HG03095 (cell line): ENCODE measurements around the gene KIF1A.

Source experiments
- ATAC-seq: cut with Tn5 transposase; IDR thresholded peaks from one replicate; pipeline ENCODE4 v1.9.1; 2021; ENCODE audit warnings: moderate library complexity; ENCODE audit not compliant: unreplicated experiment

The KIF1A gene

DNA sequence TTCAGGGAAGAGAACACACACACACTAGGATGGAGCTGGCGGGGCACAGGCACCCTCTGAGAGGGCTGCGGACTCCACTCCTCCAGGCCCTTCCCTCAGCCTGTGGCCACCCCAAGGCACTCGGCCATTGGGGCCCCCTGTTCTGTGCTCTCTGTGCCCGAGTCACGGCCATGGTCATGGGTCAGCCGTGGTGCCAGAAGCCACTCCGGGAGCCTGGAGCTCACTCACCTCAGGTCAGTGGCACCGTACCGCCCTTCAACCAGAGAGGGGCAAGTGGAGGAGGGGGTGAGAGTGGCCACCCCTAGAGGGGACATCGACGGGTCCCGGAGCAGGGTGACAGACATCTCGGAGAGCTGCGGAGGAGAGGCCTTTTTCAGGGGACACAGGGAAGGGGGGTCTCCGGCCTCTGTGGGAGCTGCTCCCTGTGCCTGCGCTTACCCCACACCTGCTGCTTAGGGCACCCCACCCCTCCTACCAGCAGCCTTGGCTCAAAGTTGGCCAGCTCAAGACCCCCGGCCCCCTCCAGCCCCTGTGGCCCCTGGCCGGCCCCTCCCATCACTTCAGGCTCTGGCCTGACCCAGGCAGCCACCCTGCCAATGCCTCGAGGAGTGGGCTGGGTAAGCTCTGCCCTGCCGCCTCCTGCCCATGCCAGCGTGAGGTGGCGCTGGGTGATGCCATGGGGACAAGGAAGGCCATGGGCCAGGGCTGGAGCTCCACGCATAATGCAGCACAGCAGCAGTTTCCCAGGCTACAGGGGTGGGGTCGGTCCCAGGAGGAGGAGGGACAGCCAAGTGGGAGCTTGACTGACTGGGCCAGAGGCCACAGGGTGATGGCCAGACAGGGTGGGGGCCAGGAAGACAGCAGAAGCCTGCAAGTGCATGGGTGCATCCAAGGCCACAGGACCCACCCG is 99.1 kb downstream of the KIF1A start:
- ATAC-seq, result no peak

DNA sequence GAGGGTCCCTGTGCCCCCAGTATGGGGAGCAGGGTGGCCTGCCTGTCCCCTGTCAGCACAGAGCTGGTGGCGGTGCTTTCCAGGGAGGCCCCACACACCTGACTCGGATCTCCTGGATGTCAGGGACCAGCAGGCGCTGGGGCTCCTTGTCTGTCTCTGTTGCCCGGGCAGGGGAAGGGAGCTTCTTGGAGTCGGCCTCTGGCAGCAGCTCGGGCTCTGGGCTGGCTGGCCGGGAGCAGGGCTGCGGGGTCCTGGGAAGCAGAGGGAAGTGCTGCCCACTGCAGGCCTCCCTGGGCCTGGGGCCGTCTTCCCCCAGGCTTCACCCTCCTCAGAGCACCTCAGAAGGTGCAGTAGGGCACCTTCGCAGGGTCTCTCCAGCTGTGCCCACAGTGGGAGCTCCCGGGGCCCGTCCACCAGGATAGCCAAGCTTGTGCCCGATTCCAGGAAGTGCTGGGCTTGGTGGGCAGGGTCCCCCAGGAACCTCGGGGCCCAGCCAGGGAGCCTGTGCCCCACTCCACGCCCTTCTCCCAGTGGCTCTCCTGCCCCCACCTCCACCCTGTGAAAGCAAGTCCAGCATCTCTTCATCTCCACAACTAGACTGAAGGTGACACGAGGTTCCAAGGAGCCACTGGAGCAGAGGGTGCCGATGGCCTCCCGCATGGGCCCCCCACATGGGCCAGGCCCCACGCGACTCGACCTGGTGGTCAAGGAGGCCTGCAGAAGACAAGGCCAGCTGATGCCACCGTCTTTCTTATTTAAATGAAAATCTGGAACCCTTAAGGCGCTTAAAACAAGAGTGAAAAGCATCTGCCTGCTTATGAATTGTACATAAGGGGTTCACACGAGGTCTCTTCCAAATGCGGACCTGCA is 100.1 kb downstream of the KIF1A start:
- no peak for ATAC-seq

DNA sequence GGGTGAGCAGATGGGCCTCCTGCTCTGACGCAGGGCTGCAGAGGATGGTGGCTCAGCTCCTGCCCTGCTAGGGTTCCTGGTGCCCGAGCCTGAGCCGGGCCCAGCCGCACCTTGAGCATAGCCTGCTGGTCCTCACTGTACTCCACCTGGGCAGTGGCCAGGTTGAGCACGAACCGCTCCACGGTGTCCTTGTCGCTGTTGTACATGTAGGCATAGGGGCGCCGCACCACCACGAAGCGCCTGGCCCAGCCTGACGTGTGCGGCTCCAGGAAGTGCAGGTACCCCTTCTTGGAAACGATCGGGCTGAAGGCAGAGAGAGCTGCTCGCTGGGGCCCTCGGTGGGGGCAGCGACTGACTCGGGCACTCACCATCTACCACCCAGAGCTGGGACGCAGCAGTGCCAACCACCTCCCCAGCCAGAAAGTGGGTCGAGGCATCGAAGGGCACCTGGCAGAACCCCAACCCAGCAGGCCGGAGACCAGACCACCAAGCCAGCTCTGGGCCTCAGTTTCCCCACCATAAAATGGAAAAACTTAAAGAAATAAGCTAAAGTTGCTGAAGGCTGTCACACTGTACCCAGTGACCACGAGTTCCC is 101.0 kb downstream of the KIF1A start:
- no peak for ATAC-seq

DNA sequence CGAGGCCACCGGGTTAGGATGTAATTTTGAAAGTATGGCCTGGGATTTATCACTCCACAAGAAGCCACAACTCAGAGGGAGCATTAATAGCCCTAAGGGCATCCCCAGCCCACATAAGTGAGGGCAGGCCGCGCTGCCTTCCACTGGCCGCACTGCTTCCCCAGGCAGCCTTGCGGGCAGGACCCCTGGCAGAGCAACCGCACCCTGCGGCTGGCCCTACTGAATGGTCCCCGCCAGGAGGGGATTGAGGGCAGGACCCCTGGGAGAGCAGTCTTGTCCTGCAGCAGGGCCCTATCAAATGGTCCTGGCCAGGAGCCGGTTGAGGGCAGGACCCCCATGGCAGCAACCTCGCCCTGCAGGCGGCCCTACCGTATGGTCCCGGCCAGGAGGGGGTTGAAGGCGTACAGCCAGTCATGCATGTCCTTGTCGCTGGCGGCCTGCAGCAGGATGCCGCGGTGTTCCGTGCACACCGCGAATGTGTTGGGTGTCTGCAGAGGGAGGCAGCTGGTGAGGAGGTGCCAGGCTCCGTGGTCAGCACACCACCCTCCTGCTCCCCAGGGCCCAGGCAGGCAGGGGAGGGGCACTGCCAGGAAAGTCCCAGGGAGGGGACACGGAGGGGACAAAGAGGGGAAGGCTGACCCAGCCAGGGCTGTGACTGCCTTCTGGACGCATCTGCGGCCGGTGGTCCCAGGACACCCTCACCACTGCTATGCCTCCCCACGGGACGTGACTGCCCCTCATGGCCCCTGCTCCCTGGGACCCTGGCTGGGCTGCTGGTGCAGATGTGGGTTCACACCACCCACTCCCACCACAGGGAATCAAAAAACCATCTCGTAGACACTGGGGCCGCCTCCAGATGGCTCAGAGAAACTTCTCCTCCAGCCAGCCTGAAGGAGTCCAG is 102.1 kb downstream of the KIF1A start:
- ATAC-seq, result no peak

DNA sequence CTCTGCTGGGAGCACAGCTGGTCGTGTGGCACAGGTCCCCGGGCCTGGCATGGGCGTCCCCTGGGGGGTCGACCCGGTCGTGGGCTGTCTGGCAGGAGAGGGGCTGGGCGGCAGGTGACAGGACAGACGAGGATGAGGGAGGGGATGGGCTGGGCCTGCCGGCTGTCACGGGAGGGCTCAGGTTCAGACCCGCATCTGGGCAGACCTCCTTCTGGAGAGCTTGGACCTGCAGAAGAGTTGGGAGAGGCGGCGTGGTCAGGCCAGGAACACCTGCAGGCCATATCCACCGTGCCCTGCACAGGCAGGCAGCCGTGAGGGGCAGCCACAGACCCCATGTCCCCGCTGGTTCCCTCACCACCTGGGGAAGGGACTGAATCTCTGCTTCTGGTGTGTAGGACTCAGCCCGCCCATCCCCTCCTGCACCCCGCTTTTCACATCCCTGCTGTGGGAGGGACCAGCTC is 102.8 kb downstream of the KIF1A start:
- no peak for ATAC-seq

DNA sequence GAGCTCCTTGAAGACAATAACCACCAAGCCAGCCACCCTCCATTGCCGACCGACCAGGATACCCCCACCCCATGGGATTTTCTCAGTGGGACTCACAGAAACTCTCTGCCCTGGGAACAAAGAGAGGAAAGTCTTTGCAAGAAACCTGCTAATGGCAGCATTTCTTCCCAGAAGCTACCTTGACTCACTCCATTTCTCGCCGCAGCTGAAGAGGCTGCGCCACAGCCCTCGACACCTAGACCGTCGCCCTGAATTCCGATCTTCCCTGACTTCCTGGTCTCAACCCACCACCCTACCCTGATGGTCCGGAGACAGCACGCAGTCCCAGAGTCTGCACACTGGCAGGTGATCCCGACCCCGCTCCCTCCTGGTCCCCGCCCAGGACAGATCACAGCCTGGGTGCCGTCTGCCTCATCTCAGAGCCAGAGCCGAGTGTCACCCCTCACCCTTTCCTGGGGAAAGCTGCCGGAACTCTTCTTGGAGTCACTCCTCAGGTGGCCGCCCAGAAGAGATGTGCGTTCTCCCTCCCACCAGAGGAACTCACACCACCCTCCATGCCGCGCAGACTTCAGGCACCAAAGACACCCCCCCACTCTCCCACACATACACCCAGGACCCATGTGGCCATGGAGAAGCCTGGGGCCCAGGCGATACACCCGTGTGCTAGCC is 103.8 kb downstream of the KIF1A start:
- ATAC-seq, result no peak

DNA sequence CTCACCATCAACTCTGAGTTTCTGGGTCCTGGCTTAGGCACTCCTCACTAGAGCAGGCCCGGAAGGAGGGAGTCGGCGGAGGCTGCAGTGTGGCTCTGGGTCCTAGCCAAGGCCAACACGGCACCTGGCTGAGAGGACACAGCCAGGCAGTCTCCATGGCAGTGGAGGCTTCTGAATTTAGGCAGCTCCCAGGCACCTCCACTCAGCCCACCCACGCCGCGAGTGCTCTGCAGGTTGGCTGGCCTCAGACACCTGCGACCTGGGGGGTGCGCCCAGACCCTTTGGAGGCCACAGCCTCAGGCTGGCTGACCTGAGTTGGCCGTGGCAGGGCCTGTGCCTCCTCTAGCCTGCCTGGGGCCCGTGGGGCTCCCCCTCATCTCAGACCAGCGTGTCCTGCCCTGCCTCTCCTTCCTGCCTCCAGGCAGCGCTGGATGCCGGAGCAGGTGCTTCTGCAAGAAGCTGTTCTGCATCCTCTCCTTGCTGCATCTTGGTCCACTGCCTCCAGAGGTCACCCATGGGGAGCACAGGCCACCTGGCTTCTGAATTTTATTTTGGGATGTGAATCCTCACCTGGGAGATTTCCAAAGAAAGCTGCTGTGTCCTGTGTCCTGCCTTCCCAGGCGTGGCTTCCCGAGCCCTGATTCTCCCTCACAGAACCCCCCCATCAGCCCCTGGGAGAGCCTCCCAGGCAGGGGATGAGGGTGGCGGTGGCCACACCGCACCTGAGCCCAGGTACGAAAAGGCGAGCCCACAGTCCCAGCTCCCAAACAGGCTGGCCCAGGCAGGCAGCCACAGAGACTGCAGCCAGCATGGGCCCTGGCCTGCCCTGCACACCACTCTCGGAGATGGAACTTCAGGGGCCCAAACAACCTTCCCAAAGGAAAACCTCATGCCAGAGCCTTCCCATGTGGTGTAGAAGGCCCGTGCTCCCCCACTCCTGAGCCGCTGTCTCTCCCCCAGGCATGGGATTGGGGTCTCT is 105.0 kb downstream of the KIF1A start:
- ATAC-seq, result no peak

DNA sequence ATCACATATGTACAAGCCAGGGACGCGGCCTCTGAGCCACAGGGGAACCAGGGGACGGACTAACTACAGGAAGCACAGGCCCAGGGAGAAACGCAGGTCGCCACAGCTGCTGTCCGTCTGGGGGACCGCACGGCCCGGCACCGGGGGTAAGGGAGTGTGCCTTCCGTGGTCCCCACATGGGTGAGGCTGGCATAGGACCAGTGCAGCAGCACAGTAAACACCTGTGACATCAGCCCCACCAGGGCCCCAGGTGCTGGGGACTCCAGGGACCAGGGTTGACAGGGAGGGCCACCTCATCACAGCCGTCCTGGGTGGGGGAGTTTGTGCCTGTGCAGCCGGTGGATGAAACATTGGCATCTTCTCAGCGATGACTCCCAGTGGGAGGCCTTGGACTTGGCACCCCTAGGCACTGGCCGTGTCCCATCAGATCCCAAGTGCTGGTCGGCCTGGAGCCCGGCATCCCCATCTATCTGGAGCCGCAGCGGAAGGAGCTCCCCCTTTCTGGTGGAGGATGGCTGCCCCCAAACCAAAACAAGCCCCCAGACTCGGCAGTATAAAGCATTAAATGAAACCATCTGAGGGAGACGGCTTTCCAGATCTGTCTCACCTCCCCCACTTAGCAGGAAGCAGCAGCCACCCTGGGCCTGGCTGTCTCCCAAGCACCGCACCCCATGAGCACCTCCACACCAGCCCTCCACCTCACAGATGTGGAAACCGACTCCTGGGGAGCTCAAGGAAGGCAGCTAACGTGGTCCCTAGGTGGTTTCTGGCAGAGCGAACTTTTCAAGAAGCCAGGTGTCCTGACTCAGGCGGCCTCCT is 105.9 kb downstream of the KIF1A start:
- ATAC-seq, result no peak

DNA sequence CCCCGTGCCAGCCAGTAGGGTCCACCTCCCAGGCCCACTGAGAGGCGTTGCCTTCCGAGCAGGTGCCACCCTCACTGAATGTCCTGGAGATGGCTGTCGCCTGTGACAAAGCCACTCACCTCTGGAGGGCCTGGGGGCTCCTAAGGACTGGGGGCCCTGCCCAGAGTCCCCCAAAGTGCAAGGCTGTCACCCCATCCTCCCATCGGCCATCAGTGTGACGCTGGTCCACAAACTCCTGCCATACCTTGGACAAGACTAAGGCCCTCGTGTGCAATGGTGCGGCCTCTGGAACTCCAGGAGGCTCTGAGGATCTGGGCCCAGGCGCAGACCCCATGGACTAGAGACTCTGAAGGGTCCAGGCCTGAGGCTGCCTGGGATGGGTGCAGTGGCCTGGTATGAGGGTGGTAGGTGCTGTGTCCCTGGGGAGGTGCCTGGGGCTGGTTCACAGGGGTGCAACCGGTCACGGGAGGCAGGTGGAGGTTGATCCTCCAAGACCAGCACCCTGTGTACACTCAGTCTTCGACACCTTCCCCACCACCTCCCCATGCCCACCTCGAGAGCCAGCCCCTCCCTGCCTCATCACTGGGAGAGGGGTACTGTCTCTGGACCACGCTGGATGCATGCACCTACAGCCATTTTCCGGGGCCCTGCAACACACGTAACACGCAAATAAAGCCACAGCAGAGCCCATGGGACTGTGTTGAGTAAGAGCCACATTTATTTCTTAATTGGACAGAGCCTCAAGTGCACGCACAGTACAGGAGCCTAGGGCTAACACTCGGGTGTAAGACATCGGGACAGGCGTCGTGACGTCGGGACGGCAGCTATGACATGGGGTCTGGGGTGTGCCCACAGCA is 106.7 kb downstream of the KIF1A start:
- no peak for ATAC-seq

DNA sequence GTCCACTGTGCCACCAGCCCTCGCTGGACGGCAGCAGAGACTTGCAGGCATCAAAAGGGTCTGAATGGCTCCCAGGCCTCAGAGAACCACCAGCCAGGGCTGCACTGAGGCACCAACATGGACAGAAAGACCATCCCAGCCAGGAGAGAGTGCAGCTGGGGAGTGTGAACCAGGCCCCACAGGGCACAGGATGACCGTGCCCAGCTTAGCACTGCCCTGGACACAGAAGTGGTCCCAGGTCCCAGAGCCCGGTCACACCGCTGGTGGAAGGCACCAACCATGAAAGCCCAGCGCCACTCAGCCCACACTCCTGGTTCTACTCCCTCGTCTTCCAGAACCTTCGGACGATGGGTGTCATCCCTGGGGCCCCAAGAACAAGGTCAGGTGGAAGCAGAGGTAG is 107.9 kb downstream of the KIF1A start:
- no peak for ATAC-seq

DNA sequence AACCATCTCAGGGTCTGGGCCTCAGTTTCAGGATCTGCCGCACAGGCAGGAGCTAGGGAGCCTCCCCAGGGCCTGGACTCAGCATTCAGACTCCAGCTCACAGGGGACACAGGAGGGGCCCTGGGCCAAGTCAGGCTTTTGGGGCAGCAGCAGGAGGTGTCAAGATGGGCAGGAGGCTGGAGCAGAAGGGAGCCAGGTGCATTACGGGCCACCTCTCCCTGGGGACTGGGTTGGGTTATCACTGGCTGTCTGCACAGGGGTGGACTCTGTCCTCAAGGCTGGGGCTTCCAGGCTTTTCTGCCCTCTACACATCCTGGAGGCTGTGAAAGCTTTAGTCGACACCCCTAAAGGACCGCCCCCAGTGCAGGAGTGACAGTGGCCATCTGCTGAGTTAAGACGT is 108.3 kb downstream of the KIF1A start:
- ATAC-seq, result no peak

DNA sequence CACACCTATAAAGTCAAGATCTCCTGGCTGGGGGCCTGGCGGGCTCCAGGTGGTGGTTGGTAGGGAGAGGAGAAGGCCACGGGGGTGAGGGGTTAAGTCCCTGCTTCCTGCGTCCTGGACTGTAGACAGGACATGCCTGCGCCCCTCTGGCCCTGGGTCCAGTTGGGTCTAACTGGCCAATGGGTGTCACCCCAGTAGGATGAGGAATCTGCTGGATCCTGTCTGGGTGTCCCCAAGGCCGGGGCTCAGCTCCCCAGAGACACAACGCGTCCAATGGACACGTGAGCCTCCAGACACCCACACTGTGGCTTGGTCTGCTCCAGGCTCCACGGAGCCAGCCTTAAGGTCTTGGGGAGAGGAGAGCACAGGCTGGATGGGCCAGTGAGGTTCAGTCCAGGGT is 108.7 kb downstream of the KIF1A start:
- ATAC-seq, result no peak

DNA sequence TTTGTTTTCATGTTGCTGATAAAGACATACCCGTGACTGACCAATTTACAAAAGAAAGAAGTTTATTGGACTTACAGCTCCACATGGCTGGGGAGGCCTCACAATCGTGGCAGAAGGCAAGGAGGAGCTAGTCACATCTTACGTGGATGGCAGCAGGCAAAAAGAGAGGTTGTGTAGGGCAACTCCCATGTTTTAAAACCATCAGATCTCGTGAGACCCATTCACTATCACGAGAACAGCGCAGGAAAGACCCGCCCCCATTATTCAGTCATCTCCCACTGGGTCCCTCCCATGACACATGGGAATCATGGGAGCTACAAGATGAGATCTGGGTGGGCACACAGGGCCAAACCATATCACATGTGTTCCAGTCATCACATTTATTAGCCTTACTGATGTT is 111.6 kb downstream of the KIF1A start:
- no peak for ATAC-seq

DNA sequence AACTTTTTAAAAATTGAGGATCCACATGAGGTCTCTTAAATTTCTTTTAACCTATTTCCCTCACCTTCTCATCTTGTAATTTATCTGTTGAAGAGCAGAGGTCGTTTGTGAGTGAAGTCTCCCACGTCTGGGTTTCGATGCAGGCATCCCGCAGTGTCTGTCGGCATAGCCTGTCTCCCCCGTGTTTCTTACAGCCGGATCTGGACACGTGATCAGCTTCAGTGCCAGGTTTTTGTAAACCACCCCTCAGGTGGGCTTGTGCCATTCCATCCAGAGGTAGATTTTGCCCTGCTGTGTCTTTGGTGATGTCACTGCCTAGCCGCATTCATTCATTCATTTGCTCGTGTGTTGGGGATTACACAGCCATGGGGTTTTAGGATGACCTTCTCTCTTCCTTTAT is 112.2 kb downstream of the KIF1A start:
- ATAC-seq, result no peak

DNA sequence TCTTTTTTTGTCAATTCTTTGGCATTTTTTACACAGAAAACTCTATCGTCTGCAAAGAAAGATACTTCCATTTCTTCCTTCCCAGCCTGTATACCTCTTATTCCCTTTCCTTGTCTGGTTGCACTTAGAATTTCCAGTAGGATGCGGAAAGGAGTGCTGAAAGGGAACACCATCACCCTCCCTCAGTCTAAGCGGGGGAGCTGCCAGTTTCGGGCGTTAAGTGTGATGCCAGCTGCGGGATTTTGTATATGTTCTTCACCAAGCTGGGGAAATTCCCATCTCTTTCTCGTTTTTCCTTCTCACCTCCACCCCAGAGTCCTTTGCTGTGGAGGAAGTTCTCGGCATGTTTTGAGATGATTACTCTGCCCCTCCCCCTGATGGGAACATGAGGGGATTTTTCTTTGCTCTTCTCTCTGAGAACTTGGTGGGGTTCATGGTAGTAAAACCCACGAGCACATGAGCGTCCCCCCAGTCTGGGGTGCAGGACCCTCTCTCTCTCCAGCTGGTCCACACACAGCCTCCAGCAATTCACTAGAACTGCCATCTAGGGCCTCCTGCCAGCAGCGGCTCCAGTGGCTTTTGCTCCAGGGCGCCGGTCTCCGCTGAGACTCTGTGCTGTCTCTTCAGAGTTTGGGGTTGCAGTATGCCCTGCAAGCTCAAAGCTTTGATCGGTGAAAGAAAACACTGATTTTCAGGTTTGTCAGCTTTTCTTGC is 112.8 kb downstream of the KIF1A start:
- no peak for ATAC-seq

DNA sequence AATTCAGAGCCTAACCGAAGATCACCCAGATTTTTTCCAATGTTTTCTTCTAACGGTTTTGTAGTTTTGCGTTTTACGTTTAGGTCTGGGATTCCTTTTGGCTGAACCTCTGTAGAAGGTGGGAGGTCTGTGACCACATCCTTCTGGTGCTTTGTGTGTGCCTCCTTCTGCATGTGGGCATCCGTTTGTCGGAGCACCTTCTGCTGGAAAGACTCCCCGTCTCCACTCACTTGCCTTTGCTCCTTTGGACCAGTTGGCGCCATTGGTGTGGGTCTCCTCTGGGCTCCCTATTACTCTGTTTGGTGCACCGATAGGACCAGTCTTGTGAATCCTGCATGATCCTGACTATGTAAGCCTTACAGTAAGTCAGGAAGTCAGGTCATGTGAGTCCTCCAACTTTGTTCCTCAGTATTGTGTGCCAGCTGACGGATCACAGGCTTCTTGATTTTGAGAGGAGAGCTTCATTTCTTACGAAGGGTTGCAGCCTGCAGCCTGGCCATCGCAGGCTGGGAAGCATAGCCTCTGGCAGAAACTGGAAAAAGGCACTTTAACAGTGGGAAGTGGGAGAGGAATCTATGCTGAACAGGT is 114.7 kb downstream of the KIF1A start:
- ATAC-seq, result no peak
